ENCODE results near the gene ATF5.

Gene ATF5

DNA sequence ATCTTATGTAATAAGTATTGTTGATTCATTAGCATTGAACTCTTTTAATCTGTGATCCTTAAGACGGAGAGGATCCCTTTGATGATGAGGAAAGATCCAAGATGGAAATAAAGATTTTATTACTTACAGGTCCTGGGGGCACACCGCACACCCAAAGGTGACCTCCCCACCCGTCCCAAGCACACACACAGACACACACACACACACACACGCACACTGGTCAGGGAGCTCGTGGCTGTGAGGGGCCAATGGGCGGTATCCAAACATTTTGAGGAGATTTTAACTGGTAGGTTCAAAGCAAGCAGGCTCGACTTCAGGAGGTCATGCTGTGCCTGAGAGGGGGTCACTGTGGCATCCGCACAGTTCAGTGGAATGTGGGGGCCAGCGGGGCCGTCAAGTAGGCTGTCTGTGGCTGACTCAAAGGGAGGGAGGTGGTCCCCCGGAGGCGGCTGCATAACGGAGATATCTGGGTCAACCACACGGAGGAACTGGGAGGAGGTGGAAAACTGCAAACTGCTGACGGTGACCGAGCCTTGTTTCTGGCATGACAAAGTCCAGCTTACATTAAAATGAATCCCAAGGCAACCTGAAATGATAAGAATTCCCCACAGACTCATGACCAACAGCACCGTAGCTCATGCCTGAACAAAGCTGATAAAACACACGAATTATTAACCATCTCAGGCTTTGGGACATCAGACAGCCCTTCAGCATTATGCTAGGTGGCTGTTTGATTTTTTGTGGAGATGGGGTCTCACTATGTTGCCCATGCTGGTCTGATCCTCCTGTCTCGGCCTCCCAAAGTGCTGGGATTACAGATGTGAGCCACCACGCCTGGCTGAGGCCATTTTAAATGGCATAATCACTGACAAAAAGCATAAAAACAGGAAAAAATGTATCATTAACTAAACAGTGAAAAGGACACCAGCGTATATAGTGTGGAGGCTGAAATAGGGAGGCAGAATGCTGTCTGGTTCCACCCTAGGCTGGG lies 52.9 kb downstream of the ATF5 start:
- no peak for DNase-seq
